Psoas muscle (tissue), 8 donors: ENCODE results near the gene ACVR1B. TPM values are rescaled to one million over a fixed set of nuclear protein-coding genes. Genes with fewer than 3 reads are reported as not detected.

ENCODE experiments used
- ATAC-seq, 4 donors: fragments of 200-7000 bp; cut with Tn5 transposase; one replicate each; pipeline ENCODE4 v1.9.1; 2020; ENCODE audit warnings: moderate library complexity in 3 of 4, mild to moderate bottlenecking in 2 of 4
- DNase-seq, 2 donors: peaks; one replicate each; pipeline ENCODE4 v3.0.0-alpha.2; 2020
- H3K27ac ChIP-seq: fragments of 200-600 bp; one replicate; pipeline ENCODE4 v1.8.0; 2022
- H3K27me3 ChIP-seq, 3 donors: fragments of 200-600 bp in 1 of 3; one replicate each; pipeline versions ENCODE4 v1.6.1 to v1.8.0; 2013 to 2022; ENCODE audit warnings: low read length in 2 of 3, mild to moderate bottlenecking in 2 of 3, moderate library complexity in 1 of 3; ENCODE audit not compliant: insufficient read depth in 3 of 3
- H3K36me3 ChIP-seq, 2 donors: fragments of 200-600 bp in 1 of 2; one replicate each; pipeline versions ENCODE4 v1.6.1 to v1.8.0; 2013 to 2022; ENCODE audit warnings: low read depth in 1 of 2, mild to moderate bottlenecking in 1 of 2, moderate library complexity in 1 of 2; ENCODE audit not compliant: insufficient read depth in 1 of 2
- H3K4me1 ChIP-seq: fragments of 200-600 bp; one replicate; pipeline ENCODE4 v1.8.0; 2022
- H3K4me3 ChIP-seq: fragments of 200-600 bp; one replicate; pipeline ENCODE4 v1.8.0; 2022; ENCODE audit warnings: mild to moderate bottlenecking
- H3K9me3 ChIP-seq: fragments of 200-600 bp; one replicate; pipeline ENCODE4 v1.8.0; 2022
- WGBS, 3 donors: extraction: QIAGEN DNeasy Blood & Tissue Kit; methylation state at CpG; one replicate each; pipeline versions ENCODE4 v1.1.6 to v1.1.7; 2013; 5-methylcytosine and 5-hydroxymethylcytosine counted together
- intact Hi-C, 2 donors: fragments of 100-400 bp; cut with DNase I; formaldehyde crosslinking; loops; one replicate each; pipeline versions ENCODE4 v1.11.0 to v1.14.2; 2022
- polyA plus RNA-seq, 3 donors: library from polyadenylated mRNA; stranded (reverse); fragments of 200-250 nt; gene quantifications; one replicate each; pipeline ENCODE4 v1.2.3, GENCODE V29; 2013
- total RNA-seq, 4 donors: library from RNA; stranded (reverse); fragmentation: NEBNext Ultra II Directional in 2 of 4; extraction: Animal tissue kit (Norgen Biotek cat#: 25700) in 2 of 4; gene quantifications; one replicate each; pipeline versions ENCODE4 v1.2.1 to v1.2.4, GENCODE V29; 2021 to 2023
- TF ChIP-seq, protein P1 (sequence below): fragments of 200-600 bp; IDR thresholded peaks from one replicate; pipeline ENCODE4 v1.8.0; 2022; ENCODE audit warnings: antibody characterized with exemption
- donor health status: healthy with polysubstance abuse.
- donor health status: DM: no; HTN: no; CAD: no; lungs with moderate emphysema.
- donor health status: Bipolar disorder and iron deficiency.
- donor health status: healthy.
- donor health status: DM: yes; HTN: yes; CAD: no.
- donor health status: DM: no; HTN: no; CAD: no.
- donor health status: DM: no; HTN: no; CAD: no.
- donor health status: DM: yes; HTN: yes; CAD: no.

The ACVR1B gene
- total and polyA plus RNA-seq, 7 donors: 5.8 to 16.6 (median 12.7) TPM

GRCh38 chr12:51960890-51961289 lies 9.4 kb downstream of the ACVR1B start:
- no peaks in the 10 kb centered on the region for H3K9me3 ChIP-seq
- no peak overlapping the region for H3K4me3 ChIP-seq
- H3K27me3 ChIP-seq: no peaks in the 10 kb centered on the region
- TF ChIP-seq, protein P1, sequence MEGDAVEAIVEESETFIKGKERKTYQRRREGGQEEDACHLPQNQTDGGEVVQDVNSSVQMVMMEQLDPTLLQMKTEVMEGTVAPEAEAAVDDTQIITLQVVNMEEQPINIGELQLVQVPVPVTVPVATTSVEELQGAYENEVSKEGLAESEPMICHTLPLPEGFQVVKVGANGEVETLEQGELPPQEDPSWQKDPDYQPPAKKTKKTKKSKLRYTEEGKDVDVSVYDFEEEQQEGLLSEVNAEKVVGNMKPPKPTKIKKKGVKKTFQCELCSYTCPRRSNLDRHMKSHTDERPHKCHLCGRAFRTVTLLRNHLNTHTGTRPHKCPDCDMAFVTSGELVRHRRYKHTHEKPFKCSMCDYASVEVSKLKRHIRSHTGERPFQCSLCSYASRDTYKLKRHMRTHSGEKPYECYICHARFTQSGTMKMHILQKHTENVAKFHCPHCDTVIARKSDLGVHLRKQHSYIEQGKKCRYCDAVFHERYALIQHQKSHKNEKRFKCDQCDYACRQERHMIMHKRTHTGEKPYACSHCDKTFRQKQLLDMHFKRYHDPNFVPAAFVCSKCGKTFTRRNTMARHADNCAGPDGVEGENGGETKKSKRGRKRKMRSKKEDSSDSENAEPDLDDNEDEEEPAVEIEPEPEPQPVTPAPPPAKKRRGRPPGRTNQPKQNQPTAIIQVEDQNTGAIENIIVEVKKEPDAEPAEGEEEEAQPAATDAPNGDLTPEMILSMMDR: no peak
- intact Hi-C loops: no loop called here
- ATAC-seq: no peak
- DNase-seq: no peak
- H3K4me1 ChIP-seq: peaks cover 32% of the 10 kb centered on the region
- peaks cover 0 to 10% of the 10 kb centered on the region in 2 donors for H3K36me3 ChIP-seq
- H3K27ac ChIP-seq: no peak overlapping the region
- WGBS, 3 donors: 80 to 91% (median 83%) methylated on average over 6 of the region's 6 CpGs

DNA sequence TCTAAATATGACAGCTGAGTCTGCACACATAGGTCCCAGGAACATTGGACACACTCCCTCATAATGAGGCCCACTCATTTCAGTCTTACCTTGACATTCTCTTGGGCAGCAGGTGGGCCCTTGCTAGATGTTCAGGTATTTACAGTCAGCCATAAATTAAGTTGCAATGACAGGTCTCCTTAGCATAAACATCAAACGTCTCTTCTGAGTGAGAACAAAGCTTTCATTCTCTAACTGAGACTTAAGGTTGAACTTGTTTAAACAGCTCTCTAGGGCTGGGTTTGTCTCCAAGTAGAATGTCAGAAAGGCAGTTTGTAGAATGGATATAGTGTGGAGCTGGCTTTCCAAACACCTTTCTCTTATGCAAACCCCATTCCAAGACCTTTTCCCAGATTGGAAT lies 10.3 kb downstream of the ACVR1B start:
- 6 to 30% (median 9%) methylated on average over 1 of the region's 1 CpG for WGBS, 3 donors
- Histone ChIP-seq H3K27me3 (no peaks in the 10 kb centered on the region), H3K27ac (no peak overlapping the region), H3K4me1 (peaks cover 26% of the 10 kb centered on the region), H3K4me3 (no peak overlapping the region), H3K9me3 (no peaks in the 10 kb centered on the region), H3K36me3 (peaks cover 0 to 10% of the 10 kb centered on the region in 2 donors)
- TF ChIP-seq, protein P1: no peak
- intact Hi-C loops: no loop called here
- no peak for ATAC-seq
- DNase-seq: no peak

GRCh38 chr12:51962737-51963136 lies 11.2 kb downstream of the ACVR1B start:
- ATAC-seq (no peak), DNase-seq (no peak)
- H3K9me3 ChIP-seq: no peaks in the 10 kb centered on the region
- H3K36me3 ChIP-seq: peaks cover 0 to 10% of the 10 kb centered on the region in 2 donors
- H3K27me3 ChIP-seq: no peaks in the 10 kb centered on the region
- H3K4me3 ChIP-seq: no peak overlapping the region
- intact Hi-C loops: no loop called here
- WGBS, 3 donors: 64 to 83% (median 74%) methylated on average over 3 of the region's 3 CpGs
- H3K27ac ChIP-seq: no peak overlapping the region
- peaks cover 26% of the 10 kb centered on the region for H3K4me1 ChIP-seq
- TF ChIP-seq, protein P1: no peak

GRCh38 chr12:51963477-51963876 lies 12.0 kb downstream of the ACVR1B start:
- peaks cover 26% of the 10 kb centered on the region for H3K4me1 ChIP-seq
- no peak overlapping the region for H3K4me3 ChIP-seq
- TF ChIP-seq, protein P1: no peak
- H3K9me3 ChIP-seq: no peaks in the 10 kb centered on the region
- H3K36me3 ChIP-seq: peaks cover 0 to 10% of the 10 kb centered on the region in 2 donors
- WGBS, 3 donors: 98 to 99% (median 98%) methylated on average over 4 of the region's 4 CpGs
- ATAC-seq: no peak
- H3K27ac ChIP-seq: no peak overlapping the region
- no peaks in the 10 kb centered on the region for H3K27me3 ChIP-seq
- DNase-seq: no peak
- intact Hi-C loops: no loop called here

DNA sequence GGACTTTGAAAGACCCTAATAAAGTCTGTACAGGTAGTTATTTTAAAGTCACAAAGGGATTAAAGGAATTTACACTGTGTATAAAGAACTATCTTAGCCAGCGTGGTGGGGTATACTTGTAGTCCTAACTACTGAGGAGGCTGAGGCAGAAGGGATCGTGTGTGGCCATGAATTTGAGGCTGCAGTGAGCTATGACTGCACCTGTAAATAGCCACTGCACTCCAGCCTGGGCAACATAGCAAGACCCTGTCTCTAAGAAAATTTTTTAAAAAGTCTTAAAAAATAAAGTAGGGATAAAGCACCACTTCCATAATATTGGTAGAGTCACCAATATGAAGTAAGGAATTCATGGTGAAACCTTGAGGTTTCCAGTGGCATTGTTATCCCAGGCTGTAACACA lies 18.1 kb downstream of the ACVR1B start:
- Histone ChIP-seq H3K4me1 (peaks cover 40% of the 10 kb centered on the region), H3K27ac (no peak overlapping the region), H3K36me3 (no peaks in the 10 kb centered on the region), H3K27me3 (no peaks in the 10 kb centered on the region), H3K4me3 (no peak overlapping the region), H3K9me3 (no peaks in the 10 kb centered on the region)
- ATAC-seq: no peak
- DNase-seq: no peak
- intact Hi-C loops: no loop called here
- TF ChIP-seq, protein P1: no peak
- WGBS, 3 donors: 89 to 96% (median 91%) methylated on average over 2 of the region's 2 CpGs
